Endothelial cell (in vitro differentiated cells): ENCODE measurements around the gene RNF220. TPM values are rescaled to one million over a fixed set of nuclear protein-coding genes. Genes with fewer than 3 reads are reported as not detected.
A peak's percentile ranks its signal among the peaks of the same experiment; 100 is the strongest.

Experiments
- DNase-seq: peaks from one replicate; pipeline ENCODE4 v3.0.0; 2021; ENCODE audit warnings: low spot score
- H3K27ac Mint-ChIP-seq: one replicate; pipeline ENCODE4 v1.8.0; 2021; ENCODE audit warnings: mixed read lengths, inconsistent platforms; ENCODE audit not compliant: unreplicated experiment
- H3K27me3 Mint-ChIP-seq: one replicate; pipeline ENCODE4 v1.8.0; 2021; ENCODE audit warnings: mild to moderate bottlenecking, moderate library complexity, mixed read lengths, inconsistent platforms; ENCODE audit not compliant: unreplicated experiment
- H3K36me3 Mint-ChIP-seq: one replicate; pipeline ENCODE4 v1.8.0; 2021; ENCODE audit warnings: mild to moderate bottlenecking, low read depth, mixed read lengths, inconsistent platforms; ENCODE audit not compliant: unreplicated experiment
- H3K4me1 Mint-ChIP-seq: one replicate; pipeline ENCODE4 v1.8.0; 2021; ENCODE audit warnings: mild to moderate bottlenecking, mixed read lengths, inconsistent platforms; ENCODE audit not compliant: unreplicated experiment
- H3K4me3 Mint-ChIP-seq: one replicate; pipeline ENCODE4 v1.8.0; 2021; ENCODE audit warnings: mild to moderate bottlenecking, mixed read lengths, inconsistent platforms; ENCODE audit not compliant: unreplicated experiment
- H3K9me3 Mint-ChIP-seq: one replicate; pipeline ENCODE4 v1.8.0; 2021; ENCODE audit warnings: mixed read lengths, inconsistent platforms; ENCODE audit not compliant: unreplicated experiment
- CTCF ChIP-seq: fragments of 200-600 bp; sonication (generic); IDR thresholded peaks from one replicate; pipeline ENCODE4 v1.5.0; 2021; ENCODE audit warnings: antibody characterized with exemption; ENCODE audit not compliant: unreplicated experiment
- total RNA-seq: library from RNA; stranded (reverse); fragmentation: NEBNext Ultra II Directional; extraction: Animal tissue kit (Norgen Biotek cat#: 25700); gene quantifications from one replicate; pipeline ENCODE4 v1.2.1, GENCODE V29; 2021; ENCODE audit not compliant: unreplicated experiment

The RNF220 gene
- total RNA-seq, 1 donor from 2014 or later = 87.5 TPM

- H3K4me3 Mint-ChIP-seq = no peak overlapping the region
- H3K9me3 Mint-ChIP-seq = no peaks in the 10 kb centered on the region
- DNase-seq = no peak
- peaks cover 20% of the 10 kb centered on the region for H3K4me1 Mint-ChIP-seq
- peaks cover 7% of the 10 kb centered on the region for H3K36me3 Mint-ChIP-seq
- no peak for TF ChIP-seq CTCF
- H3K27me3 Mint-ChIP-seq = peaks cover 6% of the 10 kb centered on the region
- H3K27ac Mint-ChIP-seq = no peak overlapping the region
Measured at GRCh38 chr1:44592208-44593145, 187.4 kb downstream of the RNF220 start.

- Mint-ChIP-seq H3K27ac (no peak overlapping the region), H3K27me3 (peaks cover 6% of the 10 kb centered on the region), H3K9me3 (no peaks in the 10 kb centered on the region), H3K36me3 (peaks cover 3% of the 10 kb centered on the region), H3K4me3 (no peak overlapping the region), H3K4me1 (peaks cover 17% of the 10 kb centered on the region)
- no peak for DNase-seq
- TF ChIP-seq CTCF = no peak
Measured at GRCh38 chr1:44594353-44594752, 189.3 kb downstream of the RNF220 start.

GRCh38 chr1:44594871-44595735 lies 190.0 kb downstream of the RNF220 start:
- Mint-ChIP-seq H3K4me3 (no peak overlapping the region), H3K27me3 (peaks cover 4% of the 10 kb centered on the region), H3K4me1 (peaks cover 17% of the 10 kb centered on the region), H3K36me3 (no peaks in the 10 kb centered on the region), H3K9me3 (no peaks in the 10 kb centered on the region), H3K27ac (no peak overlapping the region)
- peak; percentile 93 for DNase-seq
- TF ChIP-seq CTCF = peak; percentile 98

GRCh38 chr1:44596511-44596910 lies 191.5 kb downstream of the RNF220 start:
- no peaks in the 10 kb centered on the region for H3K36me3 Mint-ChIP-seq
- no peak for DNase-seq
- no peaks in the 10 kb centered on the region for H3K9me3 Mint-ChIP-seq
- H3K27me3 Mint-ChIP-seq = peaks cover 2% of the 10 kb centered on the region
- H3K27ac Mint-ChIP-seq = no peak overlapping the region
- no peak overlapping the region for H3K4me3 Mint-ChIP-seq
- no peak for TF ChIP-seq CTCF
- peaks cover 17% of the 10 kb centered on the region for H3K4me1 Mint-ChIP-seq
